BJ (cell line): ENCODE measurements around the gene TTLL11. TPM values are rescaled to one million over a fixed set of nuclear protein-coding genes. Genes with fewer than 3 reads are reported as not detected.

Experiments
- CTCF ChIA-PET: fragments of 350-600 bp; formaldehyde crosslinking; extraction: SDS; loops from one replicate; lab custom pipeline; 2021; ENCODE audit warnings: antibody characterized with exemption, inconsistent platforms; lab: Yijun Ruan, JAX
- POLR2A ChIA-PET: fragments of 300-600 bp; sonication (Branson Sonifier 250); formaldehyde crosslinking; extraction: SDS; loops from one replicate; lab custom pipeline; 2021; ENCODE audit warnings: antibody characterized with exemption; lab: Charles Lee
- DNase-seq: peaks from one replicate; pipeline ENCODE4 v3.0.0-alpha.2; 2011; ENCODE audit warnings: low read depth
- H3K27me3 ChIP-seq: 2 replicates; pipeline ENCODE4 v1.6.0; 2011; ENCODE audit warnings: low read length; ENCODE audit not compliant: control insufficient read depth, insufficient read depth
- H3K36me3 ChIP-seq: 2 replicates; pipeline ENCODE4 v1.5.1; 2011; ENCODE audit warnings: low read length; ENCODE audit not compliant: control insufficient read depth, insufficient read depth
- H3K4me3 ChIP-seq: 2 replicates; pipeline ENCODE4 v1.5.1; 2011; ENCODE audit warnings: low read depth, mild to moderate bottlenecking, control low read depth, low read length
- CTCF ChIP-seq: IDR thresholded peaks from 2 replicates; pipeline ENCODE4 v1.5.1; 2011; ENCODE audit warnings: low read depth, mild to moderate bottlenecking, control low read depth, inconsistent platforms, low read length, moderate library complexity; ENCODE audit not compliant: insufficient read depth
- polyA plus RNA-seq: library from polyadenylated mRNA; depleted of rRNA; stranded (reverse); fragments of >200 nt; gene quantifications from 2 replicates; pipeline ENCODE4 v1.2.3, GENCODE V29; 2011

The TTLL11 gene
- polyA plus RNA-seq, 1 experiment, result 5.6 TPM

- ChIA-PET CTCF (interaction anchor here (0.6 to 2.1 kb wide), 7 partner anchors 10 to 229 kb away, joined by 3 to 11 read pairs (median 3); no protein-coding TSS in a partner anchor), POLR2A (no interaction called here)
- Histone ChIP-seq H3K4me3 (no peak overlapping the region), H3K36me3 (no peaks in the 10 kb centered on the region), H3K27me3 (no peaks in the 10 kb centered on the region)
- TF ChIP-seq CTCF, result no peak
- DNase-seq, result no peak
Observed at GRCh38 chr9:122132539-122132938, 39.4 kb upstream of the TTLL11 start.

GRCh38 chr9:122131401-122132001, 38.4 kb upstream of the TTLL11 start:
- DNase-seq, result no peak
- TF ChIP-seq CTCF, result no peak
- ChIA-PET CTCF (interaction anchor here (1.3 to 2.1 kb wide), 3 partner anchors 12 to 219 kb away, joined by 3 to 7 read pairs (median 4); no protein-coding TSS in a partner anchor), POLR2A (no interaction called here)
- Histone ChIP-seq H3K4me3 (no peak overlapping the region), H3K36me3 (no peaks in the 10 kb centered on the region), H3K27me3 (no peaks in the 10 kb centered on the region)

GRCh38 chr9:122130837-122131236, 37.7 kb upstream of the TTLL11 start:
- ChIA-PET POLR2A (no interaction called here), CTCF (interaction anchor here (1.6 to 2.1 kb wide), 2 partner anchors 12 to 220 kb away, joined by 4 to 7 read pairs; no protein-coding TSS in a partner anchor)
- DNase-seq, result no peak
- no peak for TF ChIP-seq CTCF
- no peaks in the 10 kb centered on the region for H3K36me3 ChIP-seq
- H3K27me3 ChIP-seq, result no peaks in the 10 kb centered on the region
- no peak overlapping the region for H3K4me3 ChIP-seq

- DNase-seq, result no peak
- ChIA-PET POLR2A (no interaction called here), CTCF (interaction anchor here (0.7 to 12.3 kb wide), 4 partner anchors 15 to 315 kb away, joined by 3 to 422 read pairs (median 4); no protein-coding TSS in a partner anchor)
- Histone ChIP-seq H3K36me3 (no peaks in the 10 kb centered on the region), H3K27me3 (no peaks in the 10 kb centered on the region), H3K4me3 (no peak overlapping the region)
- no peak for TF ChIP-seq CTCF
Observed at GRCh38 chr9:122129969-122130368, 36.9 kb upstream of the TTLL11 start.

GRCh38 chr9:122128969-122129343, 35.8 kb upstream of the TTLL11 start:
- Histone ChIP-seq H3K4me3 (no peak overlapping the region), H3K27me3 (no peaks in the 10 kb centered on the region), H3K36me3 (no peaks in the 10 kb centered on the region)
- TF ChIP-seq CTCF, result no peak
- ChIA-PET CTCF (interaction anchor here (0.5 to 12.3 kb wide), 4 partner anchors 16 to 237 kb away, joined by 3 to 422 read pairs (median 4); no protein-coding TSS in a partner anchor), POLR2A (no interaction called here)
- no peak for DNase-seq
